ENCODE data around the gene EVPL.
"Not testable (repeated sequence)": the region's sequence is repeated elsewhere in the genome, so short reads cannot be mapped to it uniquely, and the experiment has no call there.

Gene EVPL

GRCh38 chr17:76071531-76072147, 44.5 kb upstream of the EVPL start:
- no peak for DNase-seq (ENCODE audit: low read depth)
- TF ChIP-seq CTCF (IDR thresholded peaks at IDR 0.05; ENCODE audit: low read depth, low read length), result no peak
- no peak for TF ChIP-seq MAX (IDR thresholded peaks at IDR 0.05; ENCODE audit: low read depth, low read length)
- TF ChIP-seq MYC (IDR thresholded peaks at IDR 0.05; ENCODE audit: low read depth, low read length), result no peak
- no peak for TF ChIP-seq POLR2A (IDR thresholded peaks at IDR 0.05; ENCODE audit: extremely low read depth, insufficient read length)
- peak overlapping the region; percentile 82 for H3K4me3 ChIP-seq (ENCODE audit: low read depth, low read length)

GRCh38 chr17:76065775-76066174, 38.7 kb upstream of the EVPL start:
- no peak overlapping the region for H3K4me3 ChIP-seq (ENCODE audit: low read depth, low read length)
- TF ChIP-seq CTCF (IDR thresholded peaks at IDR 0.05; ENCODE audit: low read depth, low read length) (no peak), MAX (IDR thresholded peaks at IDR 0.05; ENCODE audit: low read depth, low read length) (no peak), POLR2A (IDR thresholded peaks at IDR 0.05; ENCODE audit: extremely low read depth, insufficient read length) (no peak), MYC (IDR thresholded peaks at IDR 0.05; ENCODE audit: low read depth, low read length) (no peak)
- no peak for DNase-seq (ENCODE audit: low read depth)

- no peak for DNase-seq (ENCODE audit: low read depth)
- TF ChIP-seq MAX (IDR thresholded peaks at IDR 0.05; ENCODE audit: low read depth, low read length) (no peak), MYC (IDR thresholded peaks at IDR 0.05; ENCODE audit: low read depth, low read length) (no peak), CTCF (IDR thresholded peaks at IDR 0.05; ENCODE audit: low read depth, low read length) (no peak), POLR2A (IDR thresholded peaks at IDR 0.05; ENCODE audit: extremely low read depth, insufficient read length) (no peak)
- H3K4me3 ChIP-seq (ENCODE audit: low read depth, low read length), result no peak overlapping the region
Measured at GRCh38 chr17:76063875-76064546, 36.9 kb upstream of the EVPL start.

GRCh38 chr17:76058264-76058663, 31.2 kb upstream of the EVPL start:
- not testable (repeated sequence) for H3K4me3 ChIP-seq (ENCODE audit: low read depth, low read length); DNase-seq (ENCODE audit: low read depth)

GRCh38 chr17:76056882-76057281, 29.8 kb upstream of the EVPL start:
- DNase-seq (ENCODE audit: low read depth), result peak; percentile 18
- TF ChIP-seq CTCF (IDR thresholded peaks at IDR 0.05; ENCODE audit: low read depth, low read length) (no peak), MYC (IDR thresholded peaks at IDR 0.05; ENCODE audit: low read depth, low read length) (no peak), MAX (IDR thresholded peaks at IDR 0.05; ENCODE audit: low read depth, low read length) (no peak), POLR2A (IDR thresholded peaks at IDR 0.05; ENCODE audit: extremely low read depth, insufficient read length) (no peak)
- H3K4me3 ChIP-seq (ENCODE audit: low read depth, low read length), result no peak overlapping the region

- no peak for TF ChIP-seq POLR2A (IDR thresholded peaks at IDR 0.05; ENCODE audit: extremely low read depth, insufficient read length)
- TF ChIP-seq MYC (IDR thresholded peaks at IDR 0.05; ENCODE audit: low read depth, low read length), result no peak
- no peak for TF ChIP-seq CTCF (IDR thresholded peaks at IDR 0.05; ENCODE audit: low read depth, low read length)
- no peak for TF ChIP-seq MAX (IDR thresholded peaks at IDR 0.05; ENCODE audit: low read depth, low read length)
- H3K4me3 ChIP-seq (ENCODE audit: low read depth, low read length), result no peak overlapping the region
- DNase-seq (ENCODE audit: low read depth), result no peak
Measured at GRCh38 chr17:76054112-76054476, 27.0 kb upstream of the EVPL start.

Data from NB4 (cell line).